Mesenchymal stem cell (in vitro differentiated cells and primary cell): ENCODE measurements around the gene KCNG1.

Experiments used
- DNase-seq: peaks from one replicate; pipeline ENCODE4 v3.0.0-alpha.2; 2013
- H2AFZ ChIP-seq: one replicate; pipeline ENCODE4 v1.6.1; 2013; ENCODE audit warnings: low read depth, mild to moderate bottlenecking, control low read depth, inconsistent platforms, low read length, moderate library complexity
- H2AK5ac ChIP-seq: 2 replicates; pipeline ENCODE4 v1.6.1; 2013; ENCODE audit warnings: low read length, moderate library complexity, mild to moderate bottlenecking, inconsistent platforms; ENCODE audit not compliant: severe bottlenecking
- H2BK120ac ChIP-seq: one replicate; pipeline ENCODE4 v1.6.1; 2013; ENCODE audit warnings: low read depth, mild to moderate bottlenecking, inconsistent platforms, low read length, moderate library complexity
- H2BK12ac ChIP-seq, 2 experiments: one replicate each; pipeline ENCODE4 v1.6.1; 2013; ENCODE audit warnings: inconsistent platforms in 2 of 2, low read length in 2 of 2, mild to moderate bottlenecking in 2 of 2, moderate library complexity in 2 of 2, control low read depth in 1 of 2
- H2BK15ac ChIP-seq: one replicate; pipeline ENCODE4 v1.6.1; 2013; ENCODE audit warnings: mild to moderate bottlenecking, low read depth, inconsistent platforms; ENCODE audit not compliant: poor library complexity, severe bottlenecking
- H2BK5ac ChIP-seq: 2 replicates; pipeline ENCODE4 v1.6.1; 2013; ENCODE audit warnings: low read depth, mild to moderate bottlenecking, low read length, control low read depth, inconsistent platforms; ENCODE audit not compliant: poor library complexity, severe bottlenecking
- H3K14ac ChIP-seq, 2 experiments: one replicate each; pipeline ENCODE4 v1.6.1; 2013; ENCODE audit warnings: inconsistent platforms in 2 of 2, low read length in 2 of 2, control low read depth in 1 of 2, mild to moderate bottlenecking in 1 of 2, moderate library complexity in 1 of 2
- H3K18ac ChIP-seq, 2 experiments: one replicate each; pipeline ENCODE4 v1.6.1; 2013; ENCODE audit warnings: inconsistent platforms in 2 of 2, low read length in 2 of 2, control low read depth in 1 of 2, low read depth in 1 of 2, mild to moderate bottlenecking in 1 of 2
- H3K23ac ChIP-seq, 2 experiments: one replicate each; pipeline ENCODE4 v1.6.1; 2013; ENCODE audit warnings: inconsistent platforms in 2 of 2, low read length in 2 of 2, mild to moderate bottlenecking in 2 of 2, moderate library complexity in 2 of 2, control low read depth in 1 of 2
- H3K27ac ChIP-seq: 2 replicates; pipeline ENCODE4 v1.5.1; 2013; ENCODE audit warnings: mild to moderate bottlenecking, moderate library complexity, low read length, control low read depth, inconsistent platforms; ENCODE audit not compliant: poor library complexity, severe bottlenecking
- H3K27me3 ChIP-seq, 2 experiments: 2 replicates each; pipeline versions ENCODE4 v1.6.1 to v1.7.0; 2013; ENCODE audit warnings: low read length in 2 of 2, mild to moderate bottlenecking in 2 of 2, moderate library complexity in 2 of 2, control low read depth in 1 of 2, inconsistent platforms in 1 of 2; ENCODE audit not compliant: control insufficient read depth in 1 of 2, insufficient read depth in 1 of 2
- H3K36me3 ChIP-seq, 2 experiments: 2 replicates each; pipeline versions ENCODE4 v1.6.1 to v1.7.0; 2013; ENCODE audit warnings: low read length in 2 of 2, control low read depth in 1 of 2, inconsistent platforms in 1 of 2, low read depth in 1 of 2, mild to moderate bottlenecking in 1 of 2; ENCODE audit not compliant: insufficient read depth in 2 of 2, control insufficient read depth in 1 of 2
- H3K4ac ChIP-seq, 2 experiments: one replicate each; pipeline ENCODE4 v1.6.1; 2013; ENCODE audit warnings: inconsistent platforms in 2 of 2, low read length in 2 of 2, mild to moderate bottlenecking in 2 of 2, moderate library complexity in 2 of 2, control low read depth in 1 of 2, low read depth in 1 of 2
- H3K4me1 ChIP-seq: 2 replicates; pipeline ENCODE4 v1.6.1; 2013; ENCODE audit warnings: low read depth, low read length, control low read depth; ENCODE audit not compliant: control insufficient read depth, insufficient read depth
- H3K4me2 ChIP-seq: 2 replicates; pipeline ENCODE4 v1.6.1; 2013; ENCODE audit warnings: low read length, mild to moderate bottlenecking, inconsistent platforms; ENCODE audit not compliant: poor library complexity, severe bottlenecking
- H3K4me3 ChIP-seq, 2 experiments: 2 replicates each; pipeline versions ENCODE4 v1.5.1 to v1.7.0; 2013; ENCODE audit warnings: low read length in 2 of 2, mild to moderate bottlenecking in 2 of 2, control low read depth in 1 of 2, low read depth in 1 of 2; ENCODE audit not compliant: insufficient read depth in 1 of 2
- H3K79me1 ChIP-seq: replicated peaks from 2 replicates; pipeline ENCODE4 v1.6.1; 2013; ENCODE audit warnings: mild to moderate bottlenecking, control low read depth, low read length, inconsistent platforms; ENCODE audit not compliant: poor library complexity, severe bottlenecking
- H3K9ac ChIP-seq: 2 replicates; pipeline ENCODE4 v1.7.0; 2013; ENCODE audit warnings: mild to moderate bottlenecking, low read length, moderate library complexity
- H3K9me3 ChIP-seq: 2 replicates; pipeline ENCODE4 v1.7.0; 2013; ENCODE audit warnings: mild to moderate bottlenecking, low read length; ENCODE audit not compliant: control insufficient read depth
- H4K8ac ChIP-seq: one replicate; pipeline ENCODE4 v1.6.1; 2013; ENCODE audit warnings: inconsistent platforms, mild to moderate bottlenecking, low read length, moderate library complexity
- H4K91ac ChIP-seq: one replicate; pipeline ENCODE4 v1.6.1; 2013; ENCODE audit warnings: mild to moderate bottlenecking, low read length, inconsistent platforms
- WGBS: methylation state at CpG from one replicate; pipeline ENCODE4 v1.1.7; 2013; ENCODE audit warnings: mixed read lengths; 5-methylcytosine and 5-hydroxymethylcytosine counted together

The KCNG1 gene

GRCh38 chr20:51002633-51003032, 20.3 kb downstream of the KCNG1 start:
- WGBS: 94% methylated on average over 5 of the region's 7 CpGs
- no peak overlapping the region for H2BK12ac ChIP-seq
- H2AFZ ChIP-seq: no peak overlapping the region
- H2BK15ac ChIP-seq: no peak overlapping the region
- H2BK120ac ChIP-seq: no peak overlapping the region
- no peak overlapping the region for H2AK5ac ChIP-seq
- H3K27ac ChIP-seq: no peak overlapping the region
- no peaks in the 10 kb centered on the region for H3K4me1 ChIP-seq
- H3K23ac ChIP-seq: no peak overlapping the region
- peaks cover 30 to 40% of the 10 kb centered on the region in 2 experiments for H3K27me3 ChIP-seq
- no peaks in the 10 kb centered on the region for H3K79me1 ChIP-seq
- H3K9me3 ChIP-seq: no peaks in the 10 kb centered on the region
- no peak overlapping the region for H3K4me3 ChIP-seq
- no peak for DNase-seq
- no peak overlapping the region for H3K9ac ChIP-seq
- no peak overlapping the region for H3K4me2 ChIP-seq
- H3K14ac ChIP-seq: no peak overlapping the region
- no peak overlapping the region for H2BK5ac ChIP-seq
- H3K4ac ChIP-seq: no peak overlapping the region
- H4K8ac ChIP-seq: no peak overlapping the region
- H3K18ac ChIP-seq: no peak overlapping the region
- no peaks in the 10 kb centered on the region for H3K36me3 ChIP-seq
- H4K91ac ChIP-seq: no peak overlapping the region

- H2AK5ac ChIP-seq: no peak overlapping the region
- peaks cover 35 to 49% of the 10 kb centered on the region in 2 experiments for H3K27me3 ChIP-seq
- no peaks in the 10 kb centered on the region for H3K79me1 ChIP-seq
- H3K4me2 ChIP-seq: no peak overlapping the region
- no peak overlapping the region for H3K27ac ChIP-seq
- no peak overlapping the region for H2BK15ac ChIP-seq
- H2AFZ ChIP-seq: no peak overlapping the region
- no peak overlapping the region for H2BK12ac ChIP-seq
- no peak overlapping the region for H2BK5ac ChIP-seq
- no peak overlapping the region for H3K9ac ChIP-seq
- H3K14ac ChIP-seq: no peak overlapping the region
- WGBS: 88% methylated on average over 18 of the region's 20 CpGs
- no peaks in the 10 kb centered on the region for H3K36me3 ChIP-seq
- H3K4me3 ChIP-seq: no peak overlapping the region
- no peak for DNase-seq
- no peak overlapping the region for H2BK120ac ChIP-seq
- no peak overlapping the region for H3K4ac ChIP-seq
- H3K18ac ChIP-seq: no peak overlapping the region
- no peaks in the 10 kb centered on the region for H3K9me3 ChIP-seq
- no peak overlapping the region for H4K91ac ChIP-seq
- H3K23ac ChIP-seq: no peak overlapping the region
- peaks cover 2% of the 10 kb centered on the region for H3K4me1 ChIP-seq
- no peak overlapping the region for H4K8ac ChIP-seq
Observed at GRCh38 chr20:51001430-51002265, 21.3 kb downstream of the KCNG1 start.

GRCh38 chr20:50999355-50999754, 23.6 kb downstream of the KCNG1 start:
- H3K23ac ChIP-seq: no peak overlapping the region
- no peak overlapping the region for H2BK15ac ChIP-seq
- H3K27me3 ChIP-seq: peaks cover 35 to 57% of the 10 kb centered on the region in 2 experiments
- H4K91ac ChIP-seq: no peak overlapping the region
- no peak overlapping the region for H3K27ac ChIP-seq
- no peak overlapping the region for H2AK5ac ChIP-seq
- H2BK12ac ChIP-seq: no peak overlapping the region
- H3K4ac ChIP-seq: no peak overlapping the region
- no peak overlapping the region for H3K4me3 ChIP-seq
- H3K36me3 ChIP-seq: no peaks in the 10 kb centered on the region
- no peak for DNase-seq
- no peak overlapping the region for H3K18ac ChIP-seq
- H3K4me2 ChIP-seq: no peak overlapping the region
- 94% methylated on average over 4 of the region's 4 CpGs for WGBS
- H2BK120ac ChIP-seq: no peak overlapping the region
- no peak overlapping the region for H3K14ac ChIP-seq
- H3K4me1 ChIP-seq: peaks cover 4% of the 10 kb centered on the region
- H3K9me3 ChIP-seq: no peaks in the 10 kb centered on the region
- no peaks in the 10 kb centered on the region for H3K79me1 ChIP-seq
- no peak overlapping the region for H2BK5ac ChIP-seq
- H4K8ac ChIP-seq: no peak overlapping the region
- no peak overlapping the region for H3K9ac ChIP-seq
- no peak overlapping the region for H2AFZ ChIP-seq

- Histone ChIP-seq H3K27me3 (peaks cover 35 to 49% of the 10 kb centered on the region in 2 experiments), H2BK12ac (no peak overlapping the region), H3K18ac (no peak overlapping the region), H3K27ac (no peak overlapping the region), H3K9me3 (no peaks in the 10 kb centered on the region), H2AK5ac (no peak overlapping the region), H3K9ac (no peak overlapping the region), H3K4me1 (peaks cover 6% of the 10 kb centered on the region), H4K8ac (no peak overlapping the region), H3K36me3 (no peaks in the 10 kb centered on the region), H2BK15ac (no peak overlapping the region), H3K4me2 (no peak overlapping the region), H4K91ac (no peak overlapping the region), H2BK120ac (no peak overlapping the region), H2AFZ (no peak overlapping the region), H3K23ac (peak overlapping the region in 1 of 2 experiments; percentile 15), H3K14ac (no peak overlapping the region), H3K4ac (no peak overlapping the region), H2BK5ac (no peak overlapping the region), H3K4me3 (no peak overlapping the region), H3K79me1 (no peaks in the 10 kb centered on the region)
- 51% methylated on average over 9 of the region's 10 CpGs for WGBS
- DNase-seq: peak; percentile 64
Observed at GRCh38 chr20:50996901-50997865, 25.7 kb downstream of the KCNG1 start.
